PC-9 (cell line): ENCODE data around the gene FBXL5.

ENCODE experiments used
- EZH2 ChIP-seq: fragments of 200-600 bp; sonication (generic); IDR thresholded peaks from 2 replicates; pipeline ENCODE4 v1.8.0; 2017; ENCODE audit warnings: antibody characterized with exemption, low read depth
- TF ChIP-seq, protein P1 (sequence below): fragments of 200-600 bp; sonication (generic); conservative IDR thresholded peaks from 2 replicates; pipeline ENCODE4 v1.6.1; 2017; ENCODE audit warnings: mixed run types, antibody characterized with exemption, mild to moderate bottlenecking, moderate library complexity

DNA sequence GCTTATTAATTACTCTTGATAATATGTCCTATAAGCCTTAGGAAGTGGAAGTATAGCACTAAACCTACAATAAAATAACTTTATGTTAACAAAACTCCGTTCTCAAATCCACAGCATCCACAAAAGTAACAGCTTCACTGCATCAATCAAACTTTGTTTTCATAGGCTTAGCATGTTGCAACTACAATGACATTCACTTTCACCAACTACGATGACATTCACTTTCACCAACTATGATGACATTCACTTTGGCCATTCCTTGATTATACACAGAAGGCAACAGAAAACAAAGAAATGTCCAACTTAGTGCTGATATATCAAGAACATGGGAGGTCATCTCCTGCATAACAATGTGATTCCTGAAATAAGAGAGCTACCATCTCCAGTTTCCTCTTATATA, 44.3 kb downstream of the FBXL5 start:
- TF ChIP-seq, protein P1, sequence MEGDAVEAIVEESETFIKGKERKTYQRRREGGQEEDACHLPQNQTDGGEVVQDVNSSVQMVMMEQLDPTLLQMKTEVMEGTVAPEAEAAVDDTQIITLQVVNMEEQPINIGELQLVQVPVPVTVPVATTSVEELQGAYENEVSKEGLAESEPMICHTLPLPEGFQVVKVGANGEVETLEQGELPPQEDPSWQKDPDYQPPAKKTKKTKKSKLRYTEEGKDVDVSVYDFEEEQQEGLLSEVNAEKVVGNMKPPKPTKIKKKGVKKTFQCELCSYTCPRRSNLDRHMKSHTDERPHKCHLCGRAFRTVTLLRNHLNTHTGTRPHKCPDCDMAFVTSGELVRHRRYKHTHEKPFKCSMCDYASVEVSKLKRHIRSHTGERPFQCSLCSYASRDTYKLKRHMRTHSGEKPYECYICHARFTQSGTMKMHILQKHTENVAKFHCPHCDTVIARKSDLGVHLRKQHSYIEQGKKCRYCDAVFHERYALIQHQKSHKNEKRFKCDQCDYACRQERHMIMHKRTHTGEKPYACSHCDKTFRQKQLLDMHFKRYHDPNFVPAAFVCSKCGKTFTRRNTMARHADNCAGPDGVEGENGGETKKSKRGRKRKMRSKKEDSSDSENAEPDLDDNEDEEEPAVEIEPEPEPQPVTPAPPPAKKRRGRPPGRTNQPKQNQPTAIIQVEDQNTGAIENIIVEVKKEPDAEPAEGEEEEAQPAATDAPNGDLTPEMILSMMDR: no peak
- no peak for TF ChIP-seq EZH2
